Natural killer cell treated with Interleukin-12 subunit alpha and Interleukin-12 subunit beta and Interleukin-15 and Interleukin-18, amount 100 ng/mL, for 72 hours (primary cell): ENCODE data around the gene PDK3. TPM values are rescaled to one million over a fixed set of nuclear protein-coding genes. Genes with fewer than 3 reads are reported as not detected.

Source experiments
- ATAC-seq, 2 donors: fragments of 150-1000 bp; cut with Tn5 transposase in 1 of 2; sonication (Bioruptor Pico), chemical (Tn5 transposase) in 1 of 2; 2 replicates each; pipeline ENCODE4 v1.10.0; 2021
- DNase-seq: peaks from one replicate; pipeline ENCODE4 v3.0.0; 2022; ENCODE audit warnings: low spot score
- H3K27ac Mint-ChIP-seq, 2 donors: 1 replicate in 1 of 2; 2 replicates in 1 of 2; pipeline ENCODE4 v1.8.0; 2022; ENCODE audit warnings: mixed read lengths in 2 of 2, mild to moderate bottlenecking in 1 of 2, moderate library complexity in 1 of 2
- H3K27me3 Mint-ChIP-seq, 2 donors: 1 replicate in 1 of 2; 2 replicates in 1 of 2; pipeline ENCODE4 v1.8.0; 2022; ENCODE audit warnings: mixed read lengths in 2 of 2
- H3K36me3 Mint-ChIP-seq: one replicate; pipeline ENCODE4 v1.8.0; 2022; ENCODE audit warnings: mixed read lengths
- H3K4me1 Mint-ChIP-seq, 2 donors: 1 replicate in 1 of 2; 2 replicates in 1 of 2; pipeline ENCODE4 v1.8.0; 2022; ENCODE audit warnings: low read depth in 2 of 2, mixed read lengths in 2 of 2, mild to moderate bottlenecking in 1 of 2
- H3K4me3 Mint-ChIP-seq: one replicate; pipeline ENCODE4 v1.8.0; 2022; ENCODE audit warnings: mixed read lengths
- H3K9me3 Mint-ChIP-seq: 2 replicates; pipeline ENCODE4 v1.8.0; 2022; ENCODE audit warnings: mixed read lengths
- total RNA-seq, 2 donors: library from RNA; stranded (reverse); gene quantifications; one replicate each; pipeline ENCODE4 v1.2.3, GENCODE V29; 2022

The PDK3 gene
- total RNA-seq = 10 to 100 TPM; 21.8 to 37.6 TPM

DNA sequence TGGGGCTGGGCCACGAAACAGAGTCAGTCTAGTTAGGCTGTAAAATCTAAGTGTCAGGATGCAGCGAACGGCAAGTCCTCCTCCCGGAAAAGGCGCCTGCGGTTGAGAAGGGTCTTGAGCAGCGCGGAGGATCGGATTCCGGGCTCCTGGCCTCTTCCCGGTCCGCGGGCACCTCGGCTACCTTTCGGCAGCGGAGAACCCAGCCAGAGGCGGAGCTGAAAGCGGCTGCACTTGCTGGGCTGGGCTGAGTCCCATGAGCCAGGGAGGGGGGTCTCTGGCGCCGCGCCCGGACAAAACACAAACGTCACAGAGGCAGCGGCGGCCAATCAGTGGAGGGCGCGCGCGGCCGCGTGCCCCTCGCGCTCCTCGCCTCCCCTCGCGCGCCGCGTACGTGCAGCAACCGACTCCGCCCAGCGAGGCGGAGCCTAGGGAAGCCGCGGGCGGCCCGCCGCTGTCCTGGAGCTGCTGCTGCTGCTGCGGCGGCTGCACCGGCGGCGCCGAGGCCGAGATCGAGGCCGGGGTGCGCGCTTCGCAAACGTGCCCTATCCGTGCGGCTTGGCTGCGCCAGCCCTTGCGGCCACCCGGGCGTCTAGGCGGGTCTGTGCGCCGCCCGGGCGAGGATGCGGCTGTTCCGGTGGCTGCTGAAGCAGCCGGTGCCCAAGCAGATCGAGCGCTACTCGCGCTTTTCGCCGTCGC, at the start of gene PDK3:
Gene PDK3 (plus strand): TSS at position 451 of the 696 bp plus-strand sequence. CDS start 170 bp downstream, at position 621.
- peaks cover 0 to 2% of the 10 kb centered on the region in 2 donors for H3K27me3 Mint-ChIP-seq
- ATAC-seq = peak; percentile 97 to 99
- H3K36me3 Mint-ChIP-seq = no peaks in the 10 kb centered on the region

GRCh38 chrX:24415921-24416320, 49.2 kb upstream of the PDK3 start:
- DNase-seq (no peak), ATAC-seq (no peak)
- peaks cover 0 to 2% of the 10 kb centered on the region in 2 donors for H3K27me3 Mint-ChIP-seq
- H3K9me3 Mint-ChIP-seq = no peaks in the 10 kb centered on the region
- H3K4me1 Mint-ChIP-seq = peaks cover 6 to 10% of the 10 kb centered on the region in 2 donors
- no peaks in the 10 kb centered on the region for H3K36me3 Mint-ChIP-seq
- H3K27ac Mint-ChIP-seq = no peak overlapping the region
- no peak overlapping the region for H3K4me3 Mint-ChIP-seq

More for the DNA sequence above, at the start of gene PDK3:
- Mint-ChIP-seq H3K9me3 (no peaks in the 10 kb centered on the region), H3K27ac (peak within 1 kb of the TSS; percentile 73 to 91), H3K4me3 (peak within 1 kb of the TSS; percentile 80), H3K4me1 (peaks cover 17 to 19% of the 10 kb centered on the region in 2 donors)
- peak; percentile 86 for DNase-seq

- Mint-ChIP-seq H3K27me3 (no peaks in the 10 kb centered on the region), H3K27ac (no peak overlapping the region), H3K36me3 (no peaks in the 10 kb centered on the region), H3K9me3 (no peaks in the 10 kb centered on the region), H3K4me1 (peaks cover 0 to 10% of the 10 kb centered on the region in 2 donors), H3K4me3 (no peak overlapping the region)
- DNase-seq = no peak
- no peak for ATAC-seq
These were observed 41.1 kb upstream of the PDK3 start for GRCh38 chrX:24423960-24424359.

GRCh38 chrX:24424948-24425347, 40.1 kb upstream of the PDK3 start:
- Mint-ChIP-seq H3K36me3 (no peaks in the 10 kb centered on the region), H3K4me1 (peaks cover 0 to 10% of the 10 kb centered on the region in 2 donors), H3K9me3 (no peaks in the 10 kb centered on the region), H3K27ac (no peak overlapping the region), H3K4me3 (no peak overlapping the region), H3K27me3 (no peaks in the 10 kb centered on the region)
- DNase-seq (no peak), ATAC-seq (no peak)

- DNase-seq = no peak
- Mint-ChIP-seq H3K4me1 (peaks cover 0 to 10% of the 10 kb centered on the region in 2 donors), H3K27ac (no peak overlapping the region), H3K4me3 (no peak overlapping the region), H3K27me3 (no peaks in the 10 kb centered on the region), H3K9me3 (no peaks in the 10 kb centered on the region), H3K36me3 (no peaks in the 10 kb centered on the region)
- no peak for ATAC-seq
These were observed 39.3 kb upstream of the PDK3 start for GRCh38 chrX:24425806-24426205.

DNA sequence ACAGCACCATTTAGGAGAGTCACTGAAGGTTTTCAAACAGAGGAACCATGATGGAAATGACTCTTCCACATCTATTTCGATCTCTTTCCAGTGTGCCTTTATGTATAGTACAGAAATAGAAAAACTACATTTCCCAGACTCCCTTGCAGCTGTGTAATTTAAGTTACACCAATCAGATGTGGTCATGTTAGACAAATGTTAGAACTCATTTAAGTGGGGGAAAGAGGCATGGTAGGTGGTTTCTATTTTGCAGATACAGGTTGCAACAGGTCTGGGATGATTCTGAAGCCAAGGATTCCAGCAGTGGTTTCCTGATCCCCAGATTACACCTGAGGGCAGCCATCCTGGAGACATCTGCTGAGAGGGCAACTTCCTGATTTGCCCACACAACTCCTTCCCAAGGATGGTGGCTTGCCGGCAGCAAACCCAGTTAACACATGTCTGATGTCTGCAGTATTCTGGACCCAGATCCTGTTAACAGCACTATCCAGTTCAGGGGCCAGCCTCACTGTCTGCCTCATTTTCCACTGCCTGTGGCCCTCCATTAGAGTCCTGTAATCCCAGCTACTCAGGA, 38.7 kb upstream of the PDK3 start:
- H3K27ac Mint-ChIP-seq = no peak overlapping the region
- H3K36me3 Mint-ChIP-seq = no peaks in the 10 kb centered on the region
- no peak overlapping the region for H3K4me3 Mint-ChIP-seq
- peak; percentile 36 to 61 for ATAC-seq
- peaks cover 0 to 10% of the 10 kb centered on the region in 2 donors for H3K4me1 Mint-ChIP-seq
- no peaks in the 10 kb centered on the region for H3K9me3 Mint-ChIP-seq
- H3K27me3 Mint-ChIP-seq = no peaks in the 10 kb centered on the region
- no peak for DNase-seq

- Mint-ChIP-seq H3K4me3 (no peak overlapping the region), H3K4me1 (peaks cover 0 to 10% of the 10 kb centered on the region in 2 donors), H3K9me3 (no peaks in the 10 kb centered on the region), H3K27me3 (no peaks in the 10 kb centered on the region), H3K36me3 (no peaks in the 10 kb centered on the region), H3K27ac (no peak overlapping the region)
- peak in 1 of 2 donors; percentile 24 for ATAC-seq
- DNase-seq = no peak
These were observed 38.0 kb upstream of the PDK3 start for GRCh38 chrX:24426921-24427746.

DNA sequence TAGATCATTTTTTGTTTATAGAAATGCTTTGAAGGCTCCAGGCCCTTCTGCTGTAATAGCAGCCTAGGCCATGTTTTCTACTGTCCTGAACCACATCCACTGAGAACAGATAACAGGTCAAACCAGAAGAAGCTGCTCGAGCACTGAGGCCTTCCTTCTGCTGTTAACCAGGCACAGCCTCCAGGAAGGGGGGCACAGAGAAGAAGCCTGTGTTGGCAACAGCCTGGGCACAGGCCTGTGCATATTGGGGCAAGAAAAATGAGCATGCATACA, 37.4 kb upstream of the PDK3 start:
- H3K27me3 Mint-ChIP-seq = peaks cover 0 to under 1% of the 10 kb centered on the region in 2 donors

GRCh38 chrX:24428516-24428915, 36.6 kb upstream of the PDK3 start:
- H3K9me3 Mint-ChIP-seq = no peaks in the 10 kb centered on the region

More for the DNA sequence above, 37.4 kb upstream of the PDK3 start:
- Mint-ChIP-seq H3K4me3 (no peak overlapping the region), H3K27ac (no peak overlapping the region), H3K36me3 (no peaks in the 10 kb centered on the region), H3K9me3 (no peaks in the 10 kb centered on the region), H3K4me1 (peaks cover 2 to 11% of the 10 kb centered on the region in 2 donors)
- DNase-seq = no peak
- no peak for ATAC-seq

GRCh38 chrX:24435060-24435459, 30.0 kb upstream of the PDK3 start:
- Mint-ChIP-seq H3K36me3 (no peaks in the 10 kb centered on the region), H3K27ac (peak overlapping the region; percentile 44 to 52), H3K27me3 (peaks cover 0 to 4% of the 10 kb centered on the region in 2 donors), H3K9me3 (no peaks in the 10 kb centered on the region), H3K4me3 (peak overlapping the region; percentile 39), H3K4me1 (peaks cover 19 to 23% of the 10 kb centered on the region in 2 donors)
- ATAC-seq (peak in 1 of 2 donors; percentile 43), DNase-seq (no peak)

More at GRCh38 chrX:24428516-24428915, 36.6 kb upstream of the PDK3 start:
- ATAC-seq (no peak), DNase-seq (no peak)
- Mint-ChIP-seq H3K4me3 (no peak overlapping the region), H3K4me1 (peaks cover 6 to 17% of the 10 kb centered on the region in 2 donors), H3K27ac (peak overlapping the region in 1 of 2 donors; percentile 30), H3K27me3 (peaks cover 0 to 4% of the 10 kb centered on the region in 2 donors), H3K36me3 (no peaks in the 10 kb centered on the region)

DNA sequence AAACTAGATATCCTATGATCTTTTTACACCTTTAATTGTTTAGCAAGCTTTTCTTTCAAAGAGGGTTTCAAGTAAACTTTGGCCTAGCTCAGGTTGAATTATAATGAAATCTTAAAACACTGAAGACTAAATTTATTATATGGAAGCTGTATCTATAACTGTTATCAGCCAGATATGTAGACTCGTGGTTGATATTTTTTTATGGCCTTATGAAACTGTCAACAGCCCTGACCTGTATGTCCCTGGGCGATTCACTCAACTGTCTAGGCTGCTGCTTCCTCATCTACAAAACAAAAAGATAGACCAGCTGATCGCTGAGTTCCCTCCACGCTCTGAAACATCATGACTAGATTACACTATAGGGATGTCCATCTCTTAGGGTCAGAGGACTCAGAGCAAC, 21.2 kb upstream of the PDK3 start:
- DNase-seq = no peak
- Mint-ChIP-seq H3K36me3 (no peaks in the 10 kb centered on the region), H3K27me3 (peaks cover 0 to 6% of the 10 kb centered on the region in 2 donors), H3K4me1 (no peaks in the 10 kb centered on the region), H3K27ac (no peak overlapping the region), H3K9me3 (no peaks in the 10 kb centered on the region), H3K4me3 (no peak overlapping the region)
- ATAC-seq = no peak

DNA sequence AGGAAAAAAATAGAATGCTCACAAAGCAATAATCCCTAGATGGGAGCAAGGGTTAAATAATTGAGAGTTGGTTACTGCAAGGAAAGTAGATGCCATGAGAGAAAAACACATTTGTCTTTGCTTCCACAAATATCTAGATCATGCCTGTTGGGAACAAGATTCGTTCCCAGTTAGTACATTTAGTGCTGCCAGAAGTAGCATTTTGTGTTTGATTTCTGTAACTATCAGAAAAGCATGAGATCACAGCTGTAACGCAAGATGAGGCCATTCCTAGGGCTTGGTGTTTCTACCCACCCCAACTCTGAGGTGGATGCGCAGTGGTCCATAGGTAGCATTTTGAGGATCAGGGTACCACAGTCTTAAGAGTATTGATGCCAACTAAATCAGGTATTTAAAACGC, 20.4 kb upstream of the PDK3 start:
- H3K27me3 Mint-ChIP-seq = peaks cover 0 to 6% of the 10 kb centered on the region in 2 donors
- no peaks in the 10 kb centered on the region for H3K36me3 Mint-ChIP-seq
- DNase-seq (no peak), ATAC-seq (no peak)
- no peak overlapping the region for H3K4me3 Mint-ChIP-seq
- no peak overlapping the region for H3K27ac Mint-ChIP-seq
- H3K9me3 Mint-ChIP-seq = no peaks in the 10 kb centered on the region
- H3K4me1 Mint-ChIP-seq = no peaks in the 10 kb centered on the region

DNA sequence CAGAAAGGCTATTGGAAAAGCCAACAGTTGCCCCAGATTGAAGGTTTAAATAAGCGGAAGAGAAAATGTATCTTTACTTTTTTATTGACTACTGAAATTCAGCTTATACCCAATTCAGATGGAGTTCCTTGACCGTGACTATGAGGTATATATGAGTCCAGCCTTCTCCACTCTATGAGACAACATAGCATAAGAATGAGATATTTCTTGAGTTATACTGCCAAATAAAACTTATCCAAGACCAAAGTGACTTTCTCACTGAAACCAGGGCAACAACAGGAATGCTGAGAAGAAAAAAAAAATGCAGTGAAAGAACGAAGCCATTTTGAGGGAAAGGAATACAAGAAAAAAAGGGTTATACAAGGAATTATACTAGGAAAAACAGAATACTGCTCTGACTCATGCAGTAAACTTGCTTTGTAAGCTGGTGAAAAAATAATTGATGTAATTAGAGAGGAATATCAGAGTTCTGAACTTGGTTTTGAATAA, 16.3 kb upstream of the PDK3 start:
- ATAC-seq = no peak
- peaks cover 0 to 12% of the 10 kb centered on the region in 2 donors for H3K27me3 Mint-ChIP-seq
- no peaks in the 10 kb centered on the region for H3K36me3 Mint-ChIP-seq

GRCh38 chrX:24463077-24463476, 2.0 kb upstream of the PDK3 start:
- H3K4me1 Mint-ChIP-seq = peaks cover 13 to 14% of the 10 kb centered on the region in 2 donors
- H3K9me3 Mint-ChIP-seq = no peaks in the 10 kb centered on the region

More for the DNA sequence above, 16.3 kb upstream of the PDK3 start:
- H3K4me1 Mint-ChIP-seq = peaks cover 0 to 2% of the 10 kb centered on the region in 2 donors
- no peak overlapping the region for H3K4me3 Mint-ChIP-seq
- no peak for DNase-seq
- no peaks in the 10 kb centered on the region for H3K9me3 Mint-ChIP-seq
- no peak overlapping the region for H3K27ac Mint-ChIP-seq

More at GRCh38 chrX:24463077-24463476, 2.0 kb upstream of the PDK3 start:
- no peak overlapping the region for H3K4me3 Mint-ChIP-seq
- H3K27ac Mint-ChIP-seq = no peak overlapping the region
- peaks cover 5% of the 10 kb centered on the region in 2 donors for H3K27me3 Mint-ChIP-seq
- H3K36me3 Mint-ChIP-seq = no peaks in the 10 kb centered on the region
- no peak for DNase-seq
- ATAC-seq = no peak
